GM19397 (cell line): ENCODE measurements around the gene DHRS13.
"Not testable (repeated sequence)": the region's sequence is repeated elsewhere in the genome, so short reads cannot be mapped to it uniquely, and the experiment has no call there.

Experiments used
- ATAC-seq: cut with Tn5 transposase; IDR thresholded peaks from one replicate; pipeline ENCODE4 v1.9.1; 2021; ENCODE audit warnings: mild to moderate bottlenecking, moderate library complexity; ENCODE audit not compliant: unreplicated experiment

DHRS13 gene

DNA sequence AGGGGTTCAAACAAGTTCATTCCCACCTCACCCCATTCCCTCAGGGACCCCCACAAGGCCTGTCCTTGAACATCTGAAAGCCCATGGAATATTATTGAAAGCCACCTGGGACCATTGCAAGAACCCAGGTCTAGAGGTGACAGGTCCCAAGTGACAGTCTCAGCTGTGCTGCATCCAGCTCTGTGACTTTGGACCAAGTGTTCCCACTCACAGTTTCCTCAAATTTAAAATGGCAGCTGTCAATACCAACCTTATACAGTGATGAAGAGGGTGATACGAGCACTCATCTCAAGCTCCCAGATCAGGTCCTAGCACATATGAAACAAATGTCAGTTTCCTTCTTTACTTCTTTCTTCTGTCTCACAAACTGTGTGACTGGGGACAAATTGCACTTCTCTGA is 38.9 kb downstream of the DHRS13 start:
- no peak for ATAC-seq

DNA sequence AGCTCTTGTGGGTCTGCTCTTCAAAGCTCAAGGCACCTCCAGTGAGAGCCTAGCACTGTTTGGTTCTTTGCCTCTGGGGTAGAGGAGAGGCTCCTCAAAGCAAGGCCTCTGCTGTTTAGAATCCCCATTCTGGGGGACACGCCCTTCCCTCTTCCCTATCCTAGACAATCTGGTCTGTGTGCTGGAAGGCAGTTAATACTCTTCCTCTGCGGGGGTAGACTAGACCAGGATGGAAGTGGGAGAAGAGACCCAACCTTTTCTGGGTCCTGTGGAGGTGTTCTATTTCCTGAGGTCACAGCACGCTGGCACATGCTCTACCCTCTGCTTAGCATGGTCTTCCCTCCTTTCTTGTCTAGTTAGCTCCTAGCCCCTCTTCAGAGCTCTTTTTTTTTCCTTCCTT is 40.3 kb downstream of the DHRS13 start:
- no peak for ATAC-seq

DNA sequence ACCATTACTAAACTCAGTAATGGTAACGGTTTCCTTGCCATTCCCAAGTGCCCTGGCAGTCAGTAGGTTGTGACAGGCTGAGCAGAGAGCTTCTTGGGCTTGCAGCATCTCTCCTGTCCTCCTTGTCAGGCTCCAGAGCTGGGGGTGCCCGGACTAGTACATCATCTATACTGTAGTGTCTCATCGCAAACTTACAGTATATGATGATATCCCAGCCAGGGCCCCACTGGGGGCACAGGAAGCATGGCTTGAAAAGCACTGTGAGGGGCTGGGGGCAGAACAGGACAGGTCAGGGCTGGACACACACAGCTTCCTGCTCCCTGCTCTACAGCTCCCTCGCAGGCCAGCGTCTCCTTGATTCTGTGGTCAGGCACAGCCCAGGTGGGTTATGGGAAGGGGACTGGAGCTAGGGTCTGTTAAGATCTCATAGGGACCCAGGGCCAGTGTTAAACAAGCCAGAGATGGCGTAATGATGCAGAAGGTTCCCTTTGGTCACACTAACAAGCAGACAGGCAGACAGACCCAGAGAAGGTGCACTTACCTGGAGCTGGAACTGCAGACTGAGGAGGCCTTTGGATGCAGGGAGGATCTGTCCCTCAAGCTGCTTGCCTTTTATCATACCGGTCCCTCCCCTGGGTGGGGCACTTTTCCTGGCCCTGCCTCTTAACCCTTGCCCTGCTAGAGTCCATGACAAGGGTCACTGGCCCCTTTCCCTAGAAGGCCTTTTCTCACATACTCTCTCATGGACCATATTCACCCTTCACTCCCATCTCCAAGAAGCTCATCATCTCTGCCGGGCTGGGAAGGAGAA is 41.3 kb downstream of the DHRS13 start:
- no peak for ATAC-seq

DNA sequence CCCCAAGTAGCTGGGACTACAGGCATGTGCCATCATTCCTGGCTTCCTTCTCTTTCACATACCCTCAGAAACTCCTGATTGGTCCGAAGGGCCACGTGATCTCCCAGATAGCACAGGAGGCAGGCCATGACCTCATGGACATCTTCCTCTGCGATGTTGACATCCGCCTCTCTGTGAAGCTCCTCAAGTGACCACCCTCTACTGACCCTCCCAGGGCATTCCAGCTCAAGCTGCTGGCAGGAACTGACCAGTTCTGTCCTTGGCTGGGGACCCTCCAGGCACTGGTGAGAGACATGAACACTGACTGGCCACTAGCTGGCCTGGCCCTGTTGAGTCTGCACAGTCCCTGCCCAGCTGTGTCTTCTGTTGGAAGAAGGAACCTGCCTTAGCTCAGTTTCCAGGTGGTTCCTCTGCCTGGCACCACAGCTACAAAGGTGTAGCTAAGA is 42.5 kb downstream of the DHRS13 start:
- ATAC-seq = no peak

DNA sequence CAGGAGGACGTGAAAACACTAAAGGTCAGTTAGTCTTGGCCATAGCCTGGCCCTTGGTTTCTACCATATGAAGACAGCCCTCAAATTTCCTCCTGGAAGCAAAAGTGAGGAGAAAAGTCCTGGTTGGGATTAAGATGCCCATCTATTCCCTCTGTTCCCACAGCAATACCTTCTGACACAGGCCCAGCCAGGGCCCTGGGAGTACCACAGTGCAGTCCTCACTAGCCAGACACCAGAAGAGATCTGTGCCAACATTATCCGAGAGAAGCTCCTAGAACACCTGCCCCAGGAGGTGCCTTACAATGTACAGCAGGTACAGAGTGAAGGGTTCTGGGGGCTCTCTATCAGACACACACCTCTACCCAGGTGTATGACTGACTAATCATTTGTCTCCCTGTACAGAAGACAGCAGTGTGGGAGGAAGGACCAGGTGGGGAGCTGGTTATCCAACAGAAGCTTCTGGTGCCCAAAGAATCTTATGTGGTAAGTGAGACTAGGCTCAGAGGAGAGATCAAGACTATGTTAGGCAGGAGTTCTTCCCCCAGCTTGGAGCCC is 44.0 kb downstream of the DHRS13 start:
- no peak for ATAC-seq

DNA sequence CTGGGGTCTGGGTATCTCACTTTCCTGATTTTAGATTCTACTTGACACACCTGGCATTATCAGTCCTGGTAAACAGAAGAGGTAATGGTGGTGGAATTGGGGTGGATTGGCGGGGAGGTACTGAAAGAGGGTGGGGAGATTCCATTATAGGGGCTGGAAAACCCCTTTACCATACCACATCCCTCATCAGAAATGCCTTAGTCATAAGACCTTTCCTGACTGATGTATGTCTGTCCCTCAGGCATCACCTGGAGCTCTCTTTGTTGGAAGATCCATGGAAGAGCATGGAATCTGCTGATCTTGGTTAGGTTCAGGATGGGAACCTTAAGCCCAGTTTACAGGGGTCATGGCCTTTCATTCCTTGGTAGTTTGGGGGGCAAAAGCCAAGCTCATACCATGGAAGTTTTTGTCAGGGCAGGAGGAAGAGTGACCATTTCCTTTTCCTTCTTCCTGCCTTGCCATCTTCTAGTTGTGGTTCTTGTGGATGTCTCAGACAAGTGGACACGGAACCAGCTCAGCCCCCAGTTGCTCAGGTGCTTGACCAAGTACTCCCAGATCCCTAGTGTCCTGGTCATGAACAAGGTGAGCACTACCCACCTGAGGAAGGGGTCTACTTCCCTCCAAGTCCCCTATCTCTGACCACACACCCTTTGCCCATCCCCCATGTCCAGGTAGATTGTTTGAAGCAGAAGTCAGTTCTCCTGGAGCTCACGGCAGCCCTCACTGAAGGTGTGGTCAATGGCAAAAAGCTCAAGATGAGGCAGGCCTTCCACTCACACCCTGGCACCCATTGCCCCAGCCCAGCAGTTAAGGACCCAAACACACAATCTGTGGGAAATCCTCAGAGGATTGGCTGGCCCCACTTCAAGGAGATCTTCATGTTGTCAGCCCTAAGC is 44.7 kb downstream of the DHRS13 start:
- ATAC-seq = no peak

DNA sequence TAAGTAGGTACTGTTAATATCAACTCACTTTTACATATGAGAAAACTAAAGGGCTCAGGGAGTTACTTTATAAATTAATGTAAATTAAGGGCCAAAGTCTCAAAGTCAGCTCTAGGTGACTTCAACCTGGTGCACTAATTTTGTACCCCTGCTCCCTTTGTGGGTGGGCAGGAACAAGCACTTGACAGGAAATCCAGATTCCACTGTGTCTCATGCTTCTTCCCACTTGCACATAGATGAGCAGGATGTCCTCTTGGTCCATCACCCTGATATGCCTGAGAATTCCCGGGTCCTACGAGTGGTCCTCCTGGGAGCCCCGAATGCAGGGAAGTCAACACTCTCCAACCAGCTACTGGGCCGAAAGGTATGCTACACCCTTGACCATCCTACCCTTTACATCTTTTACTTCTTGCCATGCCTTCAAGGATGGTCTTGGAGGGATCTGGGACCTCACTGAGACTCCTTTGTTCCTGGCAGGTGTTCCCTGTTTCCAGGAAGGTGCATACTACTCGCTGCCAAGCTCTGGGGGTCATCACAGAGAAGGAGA is 46.8 kb downstream of the DHRS13 start:
- ATAC-seq = no peak

DNA sequence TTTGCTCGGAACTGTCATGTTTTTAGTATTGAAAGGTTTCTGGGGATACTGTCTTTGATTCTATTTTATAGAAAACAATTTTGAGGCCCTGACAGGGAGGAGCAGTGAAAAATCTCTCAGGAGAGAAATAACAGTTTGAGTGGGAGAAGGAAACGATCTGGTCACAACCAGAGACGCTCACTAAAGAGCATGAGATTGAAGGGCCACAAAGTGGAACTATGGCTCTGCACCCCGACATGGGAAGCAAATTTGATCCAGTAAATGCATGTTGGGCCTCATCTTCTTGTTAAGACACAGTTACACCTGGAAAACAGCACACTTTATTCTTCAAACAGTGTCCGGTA is 47.6 kb downstream of the DHRS13 start:
- no peak for ATAC-seq

DNA sequence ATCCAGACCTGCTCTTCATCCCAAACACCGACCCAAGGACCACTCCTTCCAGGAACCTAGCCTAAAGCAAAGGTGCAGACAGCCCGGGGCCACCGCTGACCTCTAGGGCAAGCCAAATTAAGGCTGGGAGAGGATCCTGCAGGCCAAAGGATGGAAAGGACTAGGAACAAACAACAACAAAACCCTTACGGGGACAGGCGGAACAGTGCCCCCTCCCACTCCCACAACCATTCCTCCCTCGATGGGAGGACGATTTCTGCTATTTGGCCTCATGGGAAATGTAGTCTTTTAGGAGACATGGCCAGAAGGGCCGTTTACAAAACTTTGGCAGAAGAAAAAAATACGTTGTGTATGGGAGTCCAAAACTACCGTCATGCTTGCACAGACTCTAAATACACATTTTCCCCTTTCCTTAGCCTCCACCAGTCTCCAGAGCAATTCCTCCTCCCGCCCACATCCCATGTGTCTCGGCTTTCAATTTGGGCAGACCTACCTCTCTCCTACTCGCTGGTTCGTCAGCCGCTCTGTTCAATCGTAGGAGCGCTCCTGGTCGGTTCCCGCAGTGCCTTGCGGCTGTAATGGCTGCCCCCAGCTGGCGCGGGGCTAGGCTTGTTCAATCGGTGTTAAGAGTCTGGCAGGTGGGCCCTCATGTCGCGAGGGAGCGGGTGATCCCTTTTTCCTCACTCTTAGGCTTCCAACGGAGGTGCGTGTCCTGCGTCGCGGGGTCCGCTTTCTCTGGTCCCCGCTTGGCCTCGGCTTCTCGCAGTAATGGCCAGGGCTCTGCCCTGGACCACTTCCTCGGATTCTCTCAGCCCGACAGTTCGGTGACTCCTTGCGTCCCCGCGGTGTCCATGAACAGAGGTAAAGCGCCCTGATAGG is 48.2 kb downstream of the DHRS13 start, which contains the start of gene ERAL1:
Gene ERAL1, plus strand, starts transcription at position 560 of the 879 bp plus-strand sequence. Its CDS starts 19 bp downstream, at position 579.
- ATAC-seq = peak; percentile 92

DNA sequence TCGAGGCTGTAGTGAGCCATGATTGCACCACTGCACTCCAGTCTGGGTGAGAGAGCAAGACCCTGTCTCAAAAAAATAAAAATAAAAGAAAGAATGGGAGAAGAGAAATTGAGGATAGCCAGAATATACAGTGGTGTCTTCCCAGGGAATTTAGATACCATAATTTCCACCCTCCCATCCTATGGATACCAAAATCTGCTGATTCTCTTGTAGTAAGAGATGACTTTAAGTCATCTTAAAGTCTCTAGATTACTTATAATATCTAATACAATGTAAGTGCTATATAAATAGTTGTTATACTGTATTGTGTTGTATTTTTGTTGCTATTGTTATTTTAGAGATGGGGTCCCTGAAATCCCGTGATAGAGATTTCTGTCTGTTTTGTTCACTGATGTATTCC is 49.6 kb downstream of the DHRS13 start:
- no peak for ATAC-seq

DNA sequence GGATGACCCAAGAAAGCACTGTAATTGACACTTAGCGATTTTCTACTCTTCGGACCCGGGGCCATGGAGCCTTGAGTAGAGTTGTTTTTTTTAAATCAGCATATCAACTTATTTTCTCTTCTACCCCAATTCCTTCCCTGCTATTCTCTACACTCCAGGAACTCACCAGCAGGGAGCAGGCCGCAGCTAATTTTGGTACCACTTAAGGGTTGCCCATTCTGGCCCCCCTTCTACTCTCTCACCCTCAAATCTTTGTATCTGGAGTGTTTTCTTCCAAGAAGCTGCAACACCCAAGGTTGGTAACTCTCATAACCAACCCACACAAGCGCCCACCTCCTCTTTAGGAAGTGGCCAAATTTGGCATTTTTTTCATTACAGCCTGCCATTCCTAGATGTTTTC is 53.6 kb downstream of the DHRS13 start:
- no peak for ATAC-seq

DNA sequence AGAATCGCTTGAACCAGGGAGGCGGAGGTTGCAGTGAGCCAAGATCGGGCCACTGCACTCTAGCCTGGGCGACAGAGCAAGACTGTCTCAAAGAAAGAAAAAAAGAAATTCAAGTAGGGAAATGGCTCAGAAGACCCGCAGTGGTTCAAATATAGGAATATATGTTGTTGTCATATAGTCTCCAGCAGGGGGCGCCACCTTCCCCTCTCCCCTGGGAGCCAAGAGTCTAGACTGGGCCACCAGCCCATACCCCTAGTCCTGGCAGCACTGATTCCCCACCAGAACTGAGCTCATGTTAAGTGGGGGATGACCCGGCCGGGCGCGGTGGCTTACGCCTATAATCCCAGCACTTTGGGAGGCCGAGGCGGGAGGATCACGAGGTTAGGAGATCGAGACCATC is 54.2 kb downstream of the DHRS13 start:
- not testable (repeated sequence) for ATAC-seq
